Suprapubic skin (tissue), 4 donors: Measurements from ENCODE around the gene RGS7BP. TPM values are rescaled to one million over a fixed set of nuclear protein-coding genes. Genes with fewer than 3 reads are reported as not detected.

ENCODE experiments used
- DNase-seq, 2 donors: peaks; one replicate each; pipeline ENCODE4 v3.0.0-alpha.2; 2019; ENCODE audit warnings: low spot score in 2 of 2
- H3K27ac ChIP-seq: fragments of 200-600 bp; sonication (generic); one replicate; pipeline ENCODE4 v1.5.1; 2019
- H3K27me3 ChIP-seq: fragments of 200-600 bp; sonication (generic); one replicate; pipeline ENCODE4 v1.5.1; 2019
- H3K36me3 ChIP-seq: fragments of 200-600 bp; sonication (generic); one replicate; pipeline ENCODE4 v1.5.1; 2019
- H3K4me1 ChIP-seq: fragments of 200-600 bp; sonication (generic); one replicate; pipeline ENCODE4 v1.5.1; 2019
- H3K4me3 ChIP-seq: fragments of 200-600 bp; sonication (generic); one replicate; pipeline ENCODE4 v1.5.1; 2019; ENCODE audit warnings: mild to moderate bottlenecking
- H3K9me3 ChIP-seq: fragments of 200-600 bp; sonication (generic); one replicate; pipeline ENCODE4 v1.5.1; 2019
- EP300 ChIP-seq: sonication (generic); formaldehyde crosslinking; IDR thresholded peaks from one replicate; pipeline ENCODE4 v1.6.1; 2017; ENCODE audit warnings: antibody characterized with exemption
- POLR2A ChIP-seq, 2 donors: fragments of 450-650 bp; IDR thresholded peaks; one replicate each; pipeline ENCODE4 v1.6.1; 2017; ENCODE audit warnings: antibody characterized with exemption in 2 of 2, mild to moderate bottlenecking in 2 of 2, moderate library complexity in 2 of 2
- POLR2AphosphoS5 ChIP-seq, 3 donors: sonication (generic); formaldehyde crosslinking; IDR thresholded peaks; one replicate each; pipeline ENCODE4 v1.6.1; 2017; ENCODE audit warnings: antibody characterized with exemption in 3 of 3
- WGBS: methylation state at CpG from one replicate; pipeline ENCODE4 v1.1.5; 2018; 5-methylcytosine and 5-hydroxymethylcytosine counted together
- total RNA-seq, 4 donors: library from RNA; depleted of rRNA; stranded (reverse); fragments of >200 nt; gene quantifications; one replicate each; pipeline ENCODE4 v1.1.0, GENCODE V29; 2016
- TF ChIP-seq, protein P1 (sequence below), 2 donors: fragments of 200-600 bp in 1 of 2; fragments of 450-650 bp in 1 of 2; sonication (generic) in 1 of 2; IDR thresholded peaks; one replicate each; pipeline ENCODE4 v1.5.1; 2016 to 2019; ENCODE audit warnings: antibody characterized with exemption in 2 of 2, mild to moderate bottlenecking in 1 of 2, moderate library complexity in 1 of 2

Gene RGS7BP
- total RNA-seq, 4 donors from 2014 or later: 0.55 to 2.2 (median 1.4) TPM; not detected in 1

GRCh38 chr5:64487283-64487682 is 18.5 kb upstream of the RGS7BP start:
- no peak overlapping the region for H3K4me3 ChIP-seq
- H3K27ac ChIP-seq: no peak overlapping the region
- H3K27me3 ChIP-seq: no peaks in the 10 kb centered on the region
- no peaks in the 10 kb centered on the region for H3K4me1 ChIP-seq
- TF ChIP-seq POLR2AphosphoS5 (IDR thresholded peaks at IDR 0.05): no peak
- TF ChIP-seq EP300: no peak
- TF ChIP-seq, protein P1, sequence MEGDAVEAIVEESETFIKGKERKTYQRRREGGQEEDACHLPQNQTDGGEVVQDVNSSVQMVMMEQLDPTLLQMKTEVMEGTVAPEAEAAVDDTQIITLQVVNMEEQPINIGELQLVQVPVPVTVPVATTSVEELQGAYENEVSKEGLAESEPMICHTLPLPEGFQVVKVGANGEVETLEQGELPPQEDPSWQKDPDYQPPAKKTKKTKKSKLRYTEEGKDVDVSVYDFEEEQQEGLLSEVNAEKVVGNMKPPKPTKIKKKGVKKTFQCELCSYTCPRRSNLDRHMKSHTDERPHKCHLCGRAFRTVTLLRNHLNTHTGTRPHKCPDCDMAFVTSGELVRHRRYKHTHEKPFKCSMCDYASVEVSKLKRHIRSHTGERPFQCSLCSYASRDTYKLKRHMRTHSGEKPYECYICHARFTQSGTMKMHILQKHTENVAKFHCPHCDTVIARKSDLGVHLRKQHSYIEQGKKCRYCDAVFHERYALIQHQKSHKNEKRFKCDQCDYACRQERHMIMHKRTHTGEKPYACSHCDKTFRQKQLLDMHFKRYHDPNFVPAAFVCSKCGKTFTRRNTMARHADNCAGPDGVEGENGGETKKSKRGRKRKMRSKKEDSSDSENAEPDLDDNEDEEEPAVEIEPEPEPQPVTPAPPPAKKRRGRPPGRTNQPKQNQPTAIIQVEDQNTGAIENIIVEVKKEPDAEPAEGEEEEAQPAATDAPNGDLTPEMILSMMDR (IDR thresholded peaks at IDR 0.05): no peak
- no peak for TF ChIP-seq POLR2A (IDR thresholded peaks at IDR 0.05)
- no peak for DNase-seq
- H3K9me3 ChIP-seq: peaks cover 8% of the 10 kb centered on the region
- H3K36me3 ChIP-seq: no peaks in the 10 kb centered on the region

DNA sequence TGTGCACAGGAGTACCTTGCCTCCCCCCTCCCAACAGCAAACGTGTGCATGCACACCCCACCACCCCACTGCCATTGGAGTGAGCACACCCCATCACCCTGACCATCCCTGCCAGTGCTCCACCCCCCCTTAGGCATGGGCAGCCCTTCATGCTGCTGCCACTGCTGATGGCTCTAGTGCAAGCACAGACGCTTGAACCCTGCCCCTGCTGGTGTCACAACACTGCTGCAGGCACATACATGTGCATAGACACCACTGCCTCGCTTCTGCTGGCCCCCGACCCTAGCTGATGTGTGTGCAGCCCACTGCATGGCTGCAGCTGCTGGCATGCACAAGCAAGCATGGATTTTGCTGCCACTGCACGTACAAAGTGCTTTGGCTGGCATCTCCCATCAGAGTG is 16.0 kb upstream of the RGS7BP start:
- H3K4me1 ChIP-seq: no peaks in the 10 kb centered on the region
- H3K36me3 ChIP-seq: no peaks in the 10 kb centered on the region
- no peak overlapping the region for H3K4me3 ChIP-seq
- no peak for DNase-seq
- H3K27ac ChIP-seq: no peak overlapping the region
- H3K27me3 ChIP-seq: no peaks in the 10 kb centered on the region
- TF ChIP-seq, protein P1 (IDR thresholded peaks at IDR 0.05): no peak
- TF ChIP-seq EP300: no peak
- TF ChIP-seq POLR2AphosphoS5 (IDR thresholded peaks at IDR 0.05): no peak
- no peak for TF ChIP-seq POLR2A (IDR thresholded peaks at IDR 0.05)
- peaks cover 3% of the 10 kb centered on the region for H3K9me3 ChIP-seq
- 59% methylated on average over 5 of the region's 5 CpGs for WGBS

DNA sequence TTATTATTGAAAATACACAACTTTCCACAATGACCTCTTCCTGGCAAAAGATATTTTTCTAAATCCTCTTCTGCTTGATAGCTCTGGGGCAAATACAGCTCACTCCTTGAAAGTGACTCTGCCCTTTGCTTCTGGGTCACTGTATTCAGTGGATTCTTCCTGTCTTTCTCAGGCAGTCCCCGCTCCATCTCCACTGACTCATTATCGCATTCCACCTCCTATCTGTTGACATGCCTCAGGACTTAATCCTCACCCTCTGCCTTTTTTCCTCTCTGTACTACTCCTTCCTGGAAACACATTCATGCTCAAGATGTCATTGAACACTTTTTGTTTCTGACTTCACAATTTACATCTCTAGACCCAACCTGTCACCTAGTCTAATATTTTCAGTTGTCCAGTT is 8.4 kb upstream of the RGS7BP start:
- Histone ChIP-seq H3K4me1 (no peaks in the 10 kb centered on the region), H3K9me3 (no peaks in the 10 kb centered on the region), H3K27ac (no peak overlapping the region), H3K4me3 (no peak overlapping the region), H3K27me3 (no peaks in the 10 kb centered on the region), H3K36me3 (no peaks in the 10 kb centered on the region)
- TF ChIP-seq POLR2A (IDR thresholded peaks at IDR 0.05) (no peak), POLR2AphosphoS5 (IDR thresholded peaks at IDR 0.05) (no peak)
- 41% methylated on average over 2 of the region's 2 CpGs for WGBS
- no peak for DNase-seq

DNA sequence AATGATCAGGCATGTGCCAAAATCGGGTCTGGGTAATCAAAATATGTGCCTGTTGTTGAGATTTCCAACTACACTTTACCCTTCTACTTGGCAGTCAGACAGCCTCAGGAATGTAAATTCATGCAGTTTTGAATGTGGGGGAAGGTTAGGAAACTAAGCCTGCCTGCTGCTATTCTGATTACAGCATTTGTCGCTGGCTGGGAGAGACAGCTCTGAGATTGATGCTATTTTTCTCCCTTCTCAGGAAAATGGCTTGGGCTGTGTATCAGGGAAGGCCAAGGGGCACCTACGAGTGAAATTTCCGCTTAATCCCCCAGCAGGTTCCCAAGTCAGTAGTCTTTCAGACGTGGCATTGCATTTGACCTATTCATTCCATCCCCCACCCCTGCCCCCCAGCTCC is 3.6 kb upstream of the RGS7BP start:
- peaks cover 12% of the 10 kb centered on the region for H3K4me1 ChIP-seq
- TF ChIP-seq EP300: no peak
- TF ChIP-seq POLR2A (IDR thresholded peaks at IDR 0.05): no peak
- TF ChIP-seq POLR2AphosphoS5 (IDR thresholded peaks at IDR 0.05): no peak
- TF ChIP-seq, protein P1 (IDR thresholded peaks at IDR 0.05): no peak
- WGBS: 27% methylated on average over 5 of the region's 5 CpGs

DNA sequence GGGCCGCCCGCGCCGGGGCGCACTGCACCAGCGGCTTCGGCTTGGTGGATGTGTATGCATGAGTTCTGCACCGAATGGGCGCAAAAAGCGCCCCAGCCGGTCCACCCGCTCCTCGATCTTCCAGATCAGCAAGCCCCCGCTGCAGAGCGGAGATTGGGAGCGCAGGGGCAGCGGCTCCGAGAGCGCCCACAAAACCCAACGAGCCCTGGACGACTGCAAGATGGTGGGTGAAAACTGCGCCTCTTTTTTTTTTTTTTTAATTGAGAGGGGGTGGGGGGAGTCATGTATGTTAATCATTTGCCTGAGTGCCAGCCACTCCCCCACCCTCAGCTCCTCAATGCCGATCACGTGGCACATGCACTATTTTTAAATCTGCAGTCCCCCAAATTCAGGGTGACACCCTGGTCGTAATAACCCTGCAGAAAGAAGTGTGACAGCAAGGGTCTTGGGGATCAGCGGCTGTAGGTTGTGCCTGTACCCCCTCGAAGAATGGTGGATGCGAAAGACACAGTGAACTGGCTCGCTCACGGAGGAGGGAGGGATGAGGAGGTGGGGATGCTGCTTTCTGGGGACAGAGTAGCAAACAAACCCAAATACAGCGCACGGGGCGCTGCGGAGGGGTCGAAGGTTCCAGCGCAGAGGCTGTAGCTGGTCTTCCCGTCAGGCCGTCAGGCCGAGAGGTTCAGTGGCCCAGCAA is 900 bp downstream of the RGS7BP start:
- no peak for DNase-seq
- Histone ChIP-seq H3K27me3 (peaks cover 36% of the 10 kb centered on the region), H3K4me1 (peaks cover 12% of the 10 kb centered on the region), H3K4me3 (peak overlapping the region; percentile 47), H3K9me3 (no peaks in the 10 kb centered on the region), H3K36me3 (no peaks in the 10 kb centered on the region), H3K27ac (no peak overlapping the region)
- WGBS: 2% methylated on average over 29 of the region's 39 CpGs
- TF ChIP-seq, protein P1 (IDR thresholded peaks at IDR 0.05): no peak
- TF ChIP-seq POLR2AphosphoS5 (IDR thresholded peaks at IDR 0.05): no peak
- no peak for TF ChIP-seq EP300
- no peak for TF ChIP-seq POLR2A (IDR thresholded peaks at IDR 0.05)

More for the DNA sequence above, 3.6 kb upstream of the RGS7BP start:
- Histone ChIP-seq H3K27me3 (peaks cover 34% of the 10 kb centered on the region), H3K36me3 (no peaks in the 10 kb centered on the region), H3K9me3 (no peaks in the 10 kb centered on the region), H3K4me3 (no peak overlapping the region), H3K27ac (no peak overlapping the region)
- no peak for DNase-seq

GRCh38 chr5:64507264-64507605 is 1.4 kb downstream of the RGS7BP start:
- DNase-seq: no peak
- Histone ChIP-seq H3K9me3 (no peaks in the 10 kb centered on the region), H3K27me3 (peaks cover 36% of the 10 kb centered on the region), H3K27ac (no peak overlapping the region), H3K36me3 (no peaks in the 10 kb centered on the region), H3K4me1 (peaks cover 12% of the 10 kb centered on the region), H3K4me3 (peak overlapping the region; percentile 47)
- 42% methylated on average over 2 of the region's 6 CpGs for WGBS
- TF ChIP-seq POLR2AphosphoS5 (IDR thresholded peaks at IDR 0.05) (no peak), POLR2A (IDR thresholded peaks at IDR 0.05) (no peak), EP300 (no peak)
- TF ChIP-seq, protein P1 (IDR thresholded peaks at IDR 0.05): no peak
